ENCODE results near the gene WNT9A. TPM values are rescaled to one million over a fixed set of nuclear protein-coding genes. Genes with fewer than 3 reads are reported as not detected.
"Not testable (repeated sequence)": the region's sequence is repeated elsewhere in the genome, so short reads cannot be mapped to it uniquely, and the experiment has no call there.

Gene WNT9A, protein sequence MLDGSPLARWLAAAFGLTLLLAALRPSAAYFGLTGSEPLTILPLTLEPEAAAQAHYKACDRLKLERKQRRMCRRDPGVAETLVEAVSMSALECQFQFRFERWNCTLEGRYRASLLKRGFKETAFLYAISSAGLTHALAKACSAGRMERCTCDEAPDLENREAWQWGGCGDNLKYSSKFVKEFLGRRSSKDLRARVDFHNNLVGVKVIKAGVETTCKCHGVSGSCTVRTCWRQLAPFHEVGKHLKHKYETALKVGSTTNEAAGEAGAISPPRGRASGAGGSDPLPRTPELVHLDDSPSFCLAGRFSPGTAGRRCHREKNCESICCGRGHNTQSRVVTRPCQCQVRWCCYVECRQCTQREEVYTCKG
- under 1 TPM; 0.08 to 0.15 TPM for total RNA-seq
- under 1 TPM in 1 of 2 donors, not detected in 1; 0.08 TPM for polyA plus RNA-seq

DNA sequence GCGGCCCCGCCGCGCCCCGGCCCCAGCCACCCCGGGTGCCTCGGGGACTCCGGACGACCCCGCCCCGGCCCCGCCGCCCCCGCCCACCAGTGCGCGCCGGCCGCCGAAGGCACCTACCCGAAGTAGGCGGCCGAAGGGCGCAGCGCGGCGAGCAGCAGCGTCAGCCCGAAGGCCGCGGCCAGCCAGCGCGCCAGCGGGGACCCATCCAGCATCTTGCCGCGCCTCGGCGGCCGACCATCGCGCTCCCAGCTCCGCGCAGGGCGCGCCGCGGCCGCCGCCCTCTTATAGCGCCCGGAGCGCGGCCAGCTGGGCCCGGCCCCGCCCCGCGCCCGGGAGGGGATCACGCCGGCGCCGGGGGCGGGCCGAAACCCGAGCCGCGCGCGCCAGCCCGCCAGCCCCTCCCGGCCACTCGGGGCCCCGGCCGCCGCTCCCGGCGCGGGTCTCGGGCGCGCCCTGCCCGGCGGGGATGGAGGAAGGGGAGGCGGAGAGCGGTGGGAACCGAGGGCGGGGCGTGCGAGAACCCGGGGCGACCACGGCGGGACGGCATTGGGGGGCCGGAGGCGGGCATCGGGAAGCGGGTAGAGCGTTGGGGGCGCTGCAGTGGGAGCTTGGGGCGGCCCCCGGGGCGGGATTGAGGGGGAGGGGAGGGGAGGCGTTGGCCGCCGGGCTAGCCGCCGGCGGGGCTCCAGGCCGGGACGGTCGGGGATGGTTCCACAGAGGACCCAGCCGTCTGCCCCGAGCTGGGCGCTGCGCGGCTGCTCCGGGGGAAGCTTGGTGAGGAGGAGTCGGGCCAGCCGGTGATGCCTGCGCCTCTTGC lies at the start of gene WNT9A:
WNT9A (minus strand) TSS at position 257 of the 817 bp plus-strand sequence; CDS start at position 212, 45 bp downstream.
- Mint-ChIP-seq H3K27me3 (peaks cover 3 to 11% of the 10 kb centered on the region in 2 donors), H3K9me3 (no peaks in the 10 kb centered on the region), H3K4me1 (peaks cover 2 to 14% (median 8%) of the 10 kb centered on the region in 4 donors), H3K27ac (peak within 1 kb of the TSS in 2 of 7 donors; percentile 40 to 57), H3K4me3 (peak within 1 kb of the TSS; percentile 72 to 84 (median 78)), H3K36me3 (no peaks in the 10 kb centered on the region)
- intact Hi-C loops (cut with micrococcal nuclease): loop anchor here (1.0 kb wide), 1 partner anchor 160 kb away; no protein-coding TSS in a partner anchor
- peak in 2 of 5 donors; percentile 13 to 26 for DNase-seq
- Histone ChIP-seq H3K27ac (ENCODE audit: low read depth, low read length) (no peak within 1 kb of the TSS), H3K9me3 (ENCODE audit: control insufficient read depth in 1 of 2, low read length in 2 of 2) (no peaks in the 10 kb centered on the region), H3K4me1 (ENCODE audit: insufficient read depth, low read length) (peaks cover 18% of the 10 kb centered on the region), H3K36me3 (ENCODE audit: insufficient read depth, low read length) (no peaks in the 10 kb centered on the region), H3K27me3 (ENCODE audit: insufficient read depth, low read length) (peaks cover 6% of the 10 kb centered on the region), H3K4me3 (ENCODE audit: low read length in 2 of 2) (peak within 1 kb of the TSS; percentile 29 to 43)
- CTCF ChIA-PET (ENCODE audit: partially characterized antibody): interaction anchor here (0.9 to 14.1 kb wide), 4 partner anchors 10 to 185 kb away, joined by 3 to 206 read pairs (median 8); no protein-coding TSS in a partner anchor
- POLR2A ChIA-PET (ENCODE audit: partially characterized antibody): interaction anchor here (0.7 to 4.1 kb wide), 4 partner anchors 32 to 182 kb away, joined by 3 to 27 read pairs (median 4); no protein-coding TSS in a partner anchor

DNA sequence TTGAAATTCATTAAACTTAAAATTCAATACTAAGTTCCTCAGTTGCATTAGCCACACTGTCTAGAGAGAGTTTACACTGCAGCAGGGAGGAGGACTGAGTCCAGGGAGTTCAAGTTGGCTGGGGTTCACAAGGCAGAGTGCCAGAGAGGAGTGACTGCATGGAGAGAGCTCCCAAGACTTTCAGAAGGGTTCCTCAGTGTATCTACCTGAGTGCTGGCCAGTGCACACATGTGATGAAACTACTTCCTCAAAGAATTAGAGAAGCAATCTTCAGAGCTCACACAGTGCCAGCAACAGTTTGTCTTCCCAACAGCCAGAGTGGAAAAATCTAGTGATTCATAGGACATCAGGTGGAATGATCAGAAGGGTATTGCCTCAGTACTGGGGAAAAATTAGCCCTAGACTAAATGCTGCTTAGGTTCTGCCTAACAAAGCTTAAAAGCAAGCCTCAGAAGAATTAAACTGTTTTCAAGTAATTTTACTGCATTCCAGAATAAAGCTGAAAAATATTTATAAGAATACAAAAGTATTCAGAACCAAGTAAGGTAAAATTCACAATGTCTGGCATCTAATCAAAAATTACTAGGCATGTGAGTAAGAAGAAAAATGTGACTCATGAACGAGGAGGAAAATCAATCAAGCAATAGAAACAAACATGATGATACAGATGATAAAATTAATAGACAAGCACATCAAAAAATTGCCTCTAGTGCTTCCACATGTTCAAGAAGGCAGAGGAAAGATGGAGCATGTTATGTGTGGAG lies 48.6 kb upstream of the WNT9A start:
- Histone ChIP-seq H3K36me3 (ENCODE audit: insufficient read depth, low read length) (no peaks in the 10 kb centered on the region), H3K4me1 (ENCODE audit: insufficient read depth, low read length) (no peaks in the 10 kb centered on the region), H3K27me3 (ENCODE audit: insufficient read depth, low read length) (no peaks in the 10 kb centered on the region), H3K9me3 (ENCODE audit: control insufficient read depth in 1 of 2, low read length in 2 of 2) (peaks cover 0 to 13% of the 10 kb centered on the region in 2 donors), H3K27ac (ENCODE audit: low read depth, low read length) (no peak overlapping the region), H3K4me3 (ENCODE audit: low read length in 2 of 2) (no peak overlapping the region)
- peaks cover 0 to 2% of the 10 kb centered on the region in 2 donors for H3K36me3 Mint-ChIP-seq
- peaks cover 0 to 44% (median 23%) of the 10 kb centered on the region in 8 donors for H3K9me3 Mint-ChIP-seq
- H3K4me3 Mint-ChIP-seq: no peak overlapping the region
- CTCF ChIA-PET (ENCODE audit: partially characterized antibody): interaction anchor here (0.9 to 1.8 kb wide), 2 partner anchors 135 to 170 kb away, joined by 3 to 6 read pairs; no protein-coding TSS in a partner anchor
- no peaks in the 10 kb centered on the region for H3K4me1 Mint-ChIP-seq
- DNase-seq: no peak
- peaks cover 11 to 14% of the 10 kb centered on the region in 2 donors for H3K27me3 Mint-ChIP-seq
- no peak overlapping the region for H3K27ac Mint-ChIP-seq
- POLR2A ChIA-PET (ENCODE audit: partially characterized antibody): no interaction called here
- intact Hi-C loops (cut with micrococcal nuclease): no loop called here

DNA sequence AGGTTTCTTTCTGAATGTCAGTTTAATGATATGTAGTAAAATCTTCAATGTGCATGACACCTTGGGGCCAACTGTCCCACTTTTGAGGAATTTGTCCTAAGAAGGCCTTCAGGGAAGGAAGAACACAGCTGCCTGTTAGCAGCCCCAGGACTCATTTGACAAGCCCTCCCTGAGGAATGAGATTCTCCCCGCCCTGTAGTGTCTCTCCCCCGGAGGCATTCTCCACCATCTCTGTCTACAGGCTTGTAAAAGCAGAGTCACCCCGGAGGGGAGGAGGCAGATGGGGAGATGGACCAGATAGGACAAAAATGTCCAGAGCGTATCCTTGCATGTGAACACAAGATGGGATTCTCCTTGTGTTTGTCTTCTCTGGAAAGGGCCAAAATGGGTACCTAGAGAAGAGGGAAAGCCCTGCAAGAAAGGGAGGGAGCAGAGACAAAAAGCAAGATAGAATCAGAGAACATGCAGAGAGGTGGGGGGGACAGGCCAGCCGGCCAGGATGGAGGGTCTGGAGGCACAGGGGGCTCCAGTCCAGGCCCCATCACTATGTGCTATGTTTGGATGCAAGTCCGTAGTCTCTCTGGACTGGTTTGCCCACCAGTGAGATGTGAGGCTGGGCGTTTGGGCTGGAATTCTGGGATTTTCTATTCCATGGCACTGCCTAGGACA lies 47.0 kb upstream of the WNT9A start:
- Histone ChIP-seq H3K36me3 (ENCODE audit: insufficient read depth, low read length) (no peaks in the 10 kb centered on the region), H3K27ac (ENCODE audit: low read depth, low read length) (no peak overlapping the region), H3K4me1 (ENCODE audit: insufficient read depth, low read length) (no peaks in the 10 kb centered on the region), H3K4me3 (ENCODE audit: low read length in 2 of 2) (no peak overlapping the region), H3K9me3 (ENCODE audit: control insufficient read depth in 1 of 2, low read length in 2 of 2) (peaks cover 0 to 13% of the 10 kb centered on the region in 2 donors), H3K27me3 (ENCODE audit: insufficient read depth, low read length) (no peaks in the 10 kb centered on the region)
- intact Hi-C loops (cut with micrococcal nuclease): no loop called here
- no peak overlapping the region for H3K27ac Mint-ChIP-seq
- no peak for DNase-seq
- H3K27me3 Mint-ChIP-seq: peaks cover 12 to 17% of the 10 kb centered on the region in 2 donors
- CTCF ChIA-PET (ENCODE audit: partially characterized antibody): no interaction called here
- H3K4me3 Mint-ChIP-seq: no peak overlapping the region
- H3K4me1 Mint-ChIP-seq: no peaks in the 10 kb centered on the region
- peaks cover 0 to 2% of the 10 kb centered on the region in 2 donors for H3K36me3 Mint-ChIP-seq
- POLR2A ChIA-PET (ENCODE audit: partially characterized antibody): no interaction called here
- peaks cover 0 to 47% (median 26%) of the 10 kb centered on the region in 8 donors for H3K9me3 Mint-ChIP-seq

DNA sequence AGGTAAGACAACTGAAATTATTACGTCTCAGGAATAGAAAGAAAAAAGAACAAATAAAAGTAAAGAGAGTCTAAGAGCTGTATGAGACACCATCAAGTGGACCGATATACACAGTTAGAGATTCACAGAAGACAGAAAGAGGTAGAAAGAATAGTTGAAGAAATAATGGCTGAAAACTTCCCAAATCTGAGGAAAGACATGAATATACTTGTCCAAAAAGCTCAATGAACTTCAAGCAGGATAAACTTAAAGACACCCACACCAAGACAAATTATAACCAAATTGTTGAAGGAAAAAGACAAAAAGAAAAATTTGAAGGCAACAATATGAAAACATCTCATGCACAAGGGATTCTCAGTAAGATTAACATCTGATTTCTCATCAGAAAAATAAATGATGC lies 39.4 kb upstream of the WNT9A start:
- H3K36me3 ChIP-seq (ENCODE audit: insufficient read depth, low read length): no peaks in the 10 kb centered on the region
- no peak overlapping the region for H3K4me3 ChIP-seq (ENCODE audit: low read length in 2 of 2)
- no peaks in the 10 kb centered on the region for H3K27me3 ChIP-seq (ENCODE audit: insufficient read depth, low read length)
- H3K4me1 Mint-ChIP-seq: no peaks in the 10 kb centered on the region
- no peaks in the 10 kb centered on the region for H3K9me3 ChIP-seq (ENCODE audit: control insufficient read depth in 1 of 2, low read length in 2 of 2)
- H3K4me3 Mint-ChIP-seq: peak overlapping the region in 1 of 8 donors; percentile 32
- ChIA-PET CTCF (ENCODE audit: partially characterized antibody) (no interaction called here), POLR2A (ENCODE audit: partially characterized antibody) (no interaction called here)
- no peak overlapping the region for H3K27ac ChIP-seq (ENCODE audit: low read depth, low read length)
- no peaks in the 10 kb centered on the region for H3K36me3 Mint-ChIP-seq
- DNase-seq: no peak
- intact Hi-C loops (cut with micrococcal nuclease): no loop called here
- no peak overlapping the region for H3K27ac Mint-ChIP-seq
- peaks cover 0 to 17% (median 12%) of the 10 kb centered on the region in 8 donors for H3K9me3 Mint-ChIP-seq
- no peaks in the 10 kb centered on the region for H3K4me1 ChIP-seq (ENCODE audit: insufficient read depth, low read length)
- H3K27me3 Mint-ChIP-seq: peaks cover 24 to 26% of the 10 kb centered on the region in 2 donors

DNA sequence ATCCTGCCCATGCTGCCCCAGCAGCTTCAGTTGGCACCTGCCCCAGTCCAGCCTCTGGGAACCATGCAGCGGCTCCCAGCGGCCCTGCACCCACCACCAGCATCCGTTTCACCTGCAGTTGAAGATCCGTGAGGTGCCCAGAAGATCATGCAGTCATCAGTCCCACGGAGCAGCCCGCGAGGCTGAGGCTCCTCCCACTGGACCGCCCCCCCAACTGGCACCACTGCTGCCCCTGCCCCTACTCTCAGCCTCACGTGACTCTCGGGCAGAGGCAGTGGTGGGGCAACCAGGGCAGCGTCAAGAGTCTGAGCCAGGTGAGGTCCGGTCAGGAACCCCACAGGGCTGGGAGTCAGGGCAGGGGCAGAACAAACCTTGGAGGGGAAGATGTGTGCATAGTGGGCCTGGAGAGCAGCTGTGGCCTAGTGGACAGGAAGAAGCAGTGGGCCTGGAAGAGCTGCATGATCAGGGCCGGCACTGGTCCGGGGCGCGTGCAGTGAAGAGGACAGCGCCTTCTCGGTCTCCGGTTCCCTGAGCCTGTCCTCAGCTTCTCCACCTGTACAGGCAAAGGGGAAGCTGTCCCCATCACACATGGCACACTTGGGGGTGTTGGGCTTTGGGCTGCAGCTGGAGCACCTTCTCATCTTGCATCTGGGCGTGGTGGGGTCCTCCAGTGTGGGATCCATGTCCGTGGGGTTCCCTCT lies 28.0 kb upstream of the WNT9A start:
- H3K27ac ChIP-seq (ENCODE audit: low read depth, low read length); POLR2A ChIA-PET (ENCODE audit: partially characterized antibody); H3K27me3 ChIP-seq (ENCODE audit: insufficient read depth, low read length); H3K4me1 Mint-ChIP-seq; H3K36me3 ChIP-seq (ENCODE audit: insufficient read depth, low read length); H3K4me3 Mint-ChIP-seq; DNase-seq; H3K9me3 Mint-ChIP-seq; CTCF ChIA-PET (ENCODE audit: partially characterized antibody); H3K36me3 Mint-ChIP-seq; H3K9me3 ChIP-seq (ENCODE audit: control insufficient read depth in 1 of 2, low read length in 2 of 2); intact Hi-C loops (cut with micrococcal nuclease); H3K4me3 ChIP-seq (ENCODE audit: low read length in 2 of 2); H3K27me3 Mint-ChIP-seq; H3K4me1 ChIP-seq (ENCODE audit: insufficient read depth, low read length): not testable (repeated sequence)
- peak overlapping the region in 1 of 7 donors; percentile 19 for H3K27ac Mint-ChIP-seq

DNA sequence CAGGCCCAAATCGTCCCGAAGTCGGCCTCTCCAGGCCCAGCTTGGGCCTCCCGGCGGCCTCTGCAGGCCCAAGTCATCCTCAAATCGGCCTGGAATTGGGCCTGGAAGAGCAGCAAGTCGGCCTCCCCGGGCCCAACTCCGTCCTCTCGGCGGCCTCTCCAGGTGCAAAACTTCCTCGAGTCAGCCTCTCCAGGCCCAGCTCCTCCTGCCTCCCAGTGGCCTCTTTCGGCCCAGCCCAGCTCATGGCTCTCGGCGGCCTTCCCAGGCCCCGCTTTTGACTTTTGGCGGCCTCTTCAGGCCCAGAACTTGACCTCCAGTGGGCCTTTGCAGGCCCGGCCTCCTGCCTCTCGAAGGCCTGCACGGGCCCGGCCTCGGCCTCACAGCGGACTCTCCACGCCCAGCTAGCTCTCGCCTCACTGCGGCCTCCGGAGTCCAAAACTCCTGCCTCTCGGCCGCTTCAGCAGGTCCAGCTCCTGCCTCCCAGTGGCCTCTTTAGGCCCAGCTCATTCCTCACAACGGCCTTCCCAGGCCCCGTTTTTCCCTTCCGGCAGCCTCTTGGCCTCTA lies 26.1 kb upstream of the WNT9A start:
- H3K9me3 Mint-ChIP-seq; H3K27ac ChIP-seq (ENCODE audit: low read depth, low read length); intact Hi-C loops (cut with micrococcal nuclease); H3K27ac Mint-ChIP-seq; POLR2A ChIA-PET (ENCODE audit: partially characterized antibody); H3K27me3 Mint-ChIP-seq; H3K36me3 ChIP-seq (ENCODE audit: insufficient read depth, low read length); H3K4me3 ChIP-seq (ENCODE audit: low read length in 2 of 2); H3K4me1 Mint-ChIP-seq; H3K36me3 Mint-ChIP-seq; H3K4me3 Mint-ChIP-seq; DNase-seq; H3K4me1 ChIP-seq (ENCODE audit: insufficient read depth, low read length); CTCF ChIA-PET (ENCODE audit: partially characterized antibody); H3K27me3 ChIP-seq (ENCODE audit: insufficient read depth, low read length); H3K9me3 ChIP-seq (ENCODE audit: control insufficient read depth in 1 of 2, low read length in 2 of 2): not testable (repeated sequence)
